AG04450 (cell line): Measurements from ENCODE around the gene TRAF3. TPM values are rescaled to one million over a fixed set of nuclear protein-coding genes. Genes with fewer than 3 reads are reported as not detected.
"Not testable (repeated sequence)": the region's sequence is repeated elsewhere in the genome, so short reads cannot be mapped to it uniquely, and the experiment has no call there.

Experiments
- CTCF ChIA-PET: fragments of 300-600, 350-600 bp; formaldehyde crosslinking; extraction: SDS; loops from one replicate; lab custom pipeline; 2022; ENCODE audit warnings: antibody characterized with exemption, inconsistent platforms; lab: Charles Lee
- POLR2A ChIA-PET: fragments of 350-600 bp; formaldehyde crosslinking; extraction: SDS; loops from one replicate; lab custom pipeline; 2021; ENCODE audit warnings: antibody characterized with exemption, inconsistent platforms; lab: Yijun Ruan, JAX
- DNase-seq: peaks from one replicate; pipeline ENCODE4 v3.0.0-alpha.2; 2011; ENCODE audit warnings: low read depth, low spot score
- H3K27ac ChIP-seq: one replicate; pipeline ENCODE4 v1.5.1; 2012; ENCODE audit warnings: low read depth, low read length, control low read depth
- H3K27me3 ChIP-seq: one replicate; pipeline ENCODE4 v1.6.0; 2012; ENCODE audit warnings: low read length; ENCODE audit not compliant: control insufficient read depth, insufficient read depth
- H3K4me3 ChIP-seq: 2 replicates; pipeline ENCODE4 v1.5.1; 2011; ENCODE audit warnings: mild to moderate bottlenecking, low read depth, low read length, control low read depth
- H3K9me3 ChIP-seq: 2 replicates; pipeline ENCODE4 v1.5.1; 2012; ENCODE audit warnings: low read length; ENCODE audit not compliant: control insufficient read depth, insufficient read depth
- CTCF ChIP-seq: IDR thresholded peaks from 2 replicates; pipeline ENCODE4 v1.5.1; 2011; ENCODE audit warnings: low read depth, low read length, control low read depth, inconsistent platforms
- polyA plus RNA-seq: library from polyadenylated mRNA; depleted of rRNA; stranded (reverse); fragments of >200 nt; gene quantifications from 2 replicates; pipeline ENCODE4 v1.2.3, GENCODE V29; 2011

TRAF3 gene
- polyA plus RNA-seq, 1 experiment: 24.9 TPM

GRCh38 chr14:102875652-102876051 is 98.4 kb downstream of the TRAF3 start:
- ChIA-PET CTCF (no interaction called here), POLR2A (no interaction called here)
- Histone ChIP-seq H3K27ac (no peak overlapping the region), H3K9me3 (no peaks in the 10 kb centered on the region), H3K4me3 (no peak overlapping the region), H3K27me3 (no peaks in the 10 kb centered on the region)
- TF ChIP-seq CTCF: no peak
- DNase-seq: no peak

GRCh38 chr14:102877511-102877910 is 100.3 kb downstream of the TRAF3 start:
- H3K4me3 ChIP-seq, POLR2A ChIA-PET, H3K9me3 ChIP-seq, CTCF ChIA-PET, DNase-seq, H3K27me3 ChIP-seq, H3K27ac ChIP-seq: not testable (repeated sequence)

- Histone ChIP-seq H3K27me3 (no peaks in the 10 kb centered on the region), H3K4me3 (no peak overlapping the region), H3K9me3 (no peaks in the 10 kb centered on the region), H3K27ac (no peak overlapping the region)
- DNase-seq: no peak
- ChIA-PET CTCF (no interaction called here), POLR2A (no interaction called here)
- no peak for TF ChIP-seq CTCF
Observed at GRCh38 chr14:102878174-102878969, 101.1 kb downstream of the TRAF3 start.

GRCh38 chr14:102878970-102879460 is 101.8 kb downstream of the TRAF3 start:
- POLR2A ChIA-PET: no interaction called here
- no peak for DNase-seq
- Histone ChIP-seq H3K4me3 (no peak overlapping the region), H3K27me3 (no peaks in the 10 kb centered on the region), H3K9me3 (no peaks in the 10 kb centered on the region), H3K27ac (no peak overlapping the region)
- CTCF ChIA-PET: no interaction called here
- no peak for TF ChIP-seq CTCF

GRCh38 chr14:102882226-102882906 is 105.1 kb downstream of the TRAF3 start:
- CTCF ChIA-PET: interaction anchor here (0.6 to 0.9 kb wide), 2 partner anchors 187 to 536 kb away, joined by 3 to 4 read pairs; no protein-coding TSS in a partner anchor
- POLR2A ChIA-PET: no interaction called here
- no peaks in the 10 kb centered on the region for H3K27me3 ChIP-seq
- no peak for DNase-seq
- TF ChIP-seq CTCF: no peak
- no peak overlapping the region for H3K4me3 ChIP-seq
- H3K9me3 ChIP-seq: no peaks in the 10 kb centered on the region
- no peak overlapping the region for H3K27ac ChIP-seq
